Activated naive CD8-positive, alpha-beta T cell treated with anti-CD3 and anti-CD28 coated beads, Interleukin-2, amount 50 U/mL, for 16 hours (primary cell): ENCODE data around the gene LSMEM2.
"Not testable (repeated sequence)": the region's sequence is repeated elsewhere in the genome, so short reads cannot be mapped to it uniquely, and the experiment has no call there.

Experiments
- DNase-seq: peaks from one replicate; pipeline ENCODE4 v3.0.0-alpha.2; 2020; ENCODE audit warnings: low read depth, low spot score

Gene LSMEM2

DNA sequence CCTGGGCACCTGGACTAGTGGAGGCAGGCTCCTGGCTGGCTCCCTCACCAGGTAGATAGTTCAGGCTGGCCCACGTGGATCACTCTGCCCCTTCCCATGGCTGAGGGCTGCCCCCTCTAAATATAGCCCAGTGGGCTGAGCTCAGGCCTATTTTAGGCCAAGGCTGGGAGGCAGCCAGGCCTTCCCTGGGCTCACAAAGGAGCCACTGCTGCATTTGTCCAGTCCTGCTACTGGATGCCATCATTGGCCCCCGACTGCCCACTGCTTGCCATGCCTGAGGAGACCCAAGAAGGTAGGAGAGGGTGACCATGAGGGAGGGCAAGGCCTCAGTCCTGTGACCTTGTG is at the start of gene LSMEM2:
LSMEM2 (plus strand) TSS at position 208 of the 345 bp plus-strand sequence; CDS start at position 235, 27 bp downstream.
- no peak for DNase-seq

DNA sequence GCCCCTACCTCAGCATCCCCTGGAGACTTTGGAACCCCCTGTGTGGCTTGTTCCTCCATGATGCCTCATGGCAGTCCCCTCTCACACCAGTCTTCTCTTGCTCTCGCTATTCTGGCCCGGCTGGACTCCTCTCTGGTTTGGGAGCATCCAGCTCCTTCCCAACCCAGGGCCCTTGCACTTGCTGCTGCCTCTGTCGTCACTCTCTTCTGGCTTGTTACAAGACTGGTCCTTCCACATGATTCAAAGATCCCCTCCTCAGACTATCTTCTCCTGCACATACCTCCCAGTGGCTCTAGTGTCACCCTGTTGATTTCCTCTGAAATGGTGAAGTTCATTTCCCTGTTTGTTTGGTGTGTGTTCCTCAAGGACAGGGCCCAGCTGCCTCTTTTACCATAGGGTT is 49.4 kb upstream of the LSMEM2 start:
- no peak for DNase-seq

DNA sequence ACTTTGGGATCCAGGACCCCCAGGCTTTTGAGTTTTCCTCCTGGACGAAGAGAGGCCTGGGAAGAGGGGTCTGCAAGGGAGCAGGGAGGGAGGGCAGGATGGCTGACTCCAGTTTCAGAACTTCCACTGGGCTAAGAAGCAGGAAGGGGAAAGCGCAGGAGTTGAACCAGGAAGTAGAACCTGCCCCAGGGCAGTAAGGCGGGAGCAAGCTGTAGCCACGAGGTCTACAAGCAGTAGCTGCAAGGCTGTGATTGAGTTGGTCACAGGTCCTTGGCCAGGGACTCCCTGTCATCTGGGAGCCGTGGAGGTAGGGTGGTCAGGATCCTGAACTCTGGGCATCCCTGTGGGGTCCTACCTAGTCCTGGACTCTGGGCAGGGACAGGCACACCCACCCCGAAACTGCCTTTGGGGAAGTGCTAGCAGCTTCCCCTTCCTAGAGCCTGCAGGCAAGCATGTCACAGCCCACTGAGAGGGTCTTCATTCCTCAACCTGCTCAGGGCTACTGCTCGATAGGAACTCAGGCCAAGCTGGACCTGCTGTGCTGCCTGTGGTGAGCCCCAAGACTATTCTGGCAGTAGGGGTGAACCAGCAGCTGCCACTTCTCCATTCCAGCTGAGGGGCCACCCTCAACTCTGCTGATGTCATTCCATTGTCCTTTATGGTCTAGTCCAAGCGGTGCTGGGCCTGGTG is 48.6 kb upstream of the LSMEM2 start:
- DNase-seq: no peak

GRCh38 chr3:50230794-50231125 is 48.1 kb upstream of the LSMEM2 start:
- DNase-seq: no peak

DNA sequence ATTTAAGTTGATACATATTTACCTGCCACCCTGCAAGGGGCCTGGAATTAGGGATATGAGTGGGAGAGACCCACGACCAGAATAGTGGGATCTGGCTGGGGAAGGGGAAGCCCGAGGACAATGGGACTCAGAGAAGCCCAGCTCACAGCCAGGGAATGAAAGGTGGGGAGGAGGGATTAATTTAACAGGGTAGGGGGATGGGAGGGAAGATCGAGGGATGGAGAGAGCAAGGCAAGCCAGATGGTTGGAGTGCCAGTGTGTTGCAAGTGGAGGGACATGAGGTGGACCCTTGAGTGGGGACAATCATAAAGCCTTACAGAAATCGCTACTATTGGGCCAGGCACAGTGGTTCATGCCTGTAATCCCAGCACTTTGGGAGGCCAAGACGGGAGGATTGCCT is 47.3 kb upstream of the LSMEM2 start:
- DNase-seq: no peak

- DNase-seq: no peak
Observed at GRCh38 chr3:50232303-50232702, 46.6 kb upstream of the LSMEM2 start.

DNA sequence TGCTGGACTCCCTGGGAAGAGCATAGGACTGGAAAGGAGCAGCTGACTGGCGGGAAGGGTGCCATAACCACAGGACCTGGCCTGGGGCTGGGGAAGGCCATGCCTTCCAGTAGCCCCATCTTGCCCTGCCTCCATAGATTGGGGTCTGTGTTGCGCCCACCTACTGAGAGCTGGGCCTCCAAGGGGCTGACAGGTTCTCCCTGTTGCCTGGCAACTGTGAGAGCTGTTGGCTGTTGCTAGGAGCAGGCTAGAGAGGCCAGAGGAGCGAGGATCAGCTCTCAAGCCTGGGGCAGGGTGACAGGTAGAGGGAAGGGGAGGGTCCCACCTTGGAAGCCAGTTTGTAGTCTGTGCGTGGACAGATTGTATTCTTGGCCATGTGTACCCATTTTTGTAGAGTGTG is 45.7 kb upstream of the LSMEM2 start:
- DNase-seq: no peak

GRCh38 chr3:50235716-50236483 is 43.0 kb upstream of the LSMEM2 start, which contains the start of gene GNAI2:
TSS of gene GNAI2 (plus strand) at chr3:50236204. CDS start at chr3:50236336, 132 bp downstream.
- DNase-seq: peak; percentile 99

GRCh38 chr3:50236484-50237132 is 42.3 kb upstream of the LSMEM2 start:
- DNase-seq: no peak

- no peak for DNase-seq
Observed at GRCh38 chr3:50237133-50237651, 41.7 kb upstream of the LSMEM2 start.

DNA sequence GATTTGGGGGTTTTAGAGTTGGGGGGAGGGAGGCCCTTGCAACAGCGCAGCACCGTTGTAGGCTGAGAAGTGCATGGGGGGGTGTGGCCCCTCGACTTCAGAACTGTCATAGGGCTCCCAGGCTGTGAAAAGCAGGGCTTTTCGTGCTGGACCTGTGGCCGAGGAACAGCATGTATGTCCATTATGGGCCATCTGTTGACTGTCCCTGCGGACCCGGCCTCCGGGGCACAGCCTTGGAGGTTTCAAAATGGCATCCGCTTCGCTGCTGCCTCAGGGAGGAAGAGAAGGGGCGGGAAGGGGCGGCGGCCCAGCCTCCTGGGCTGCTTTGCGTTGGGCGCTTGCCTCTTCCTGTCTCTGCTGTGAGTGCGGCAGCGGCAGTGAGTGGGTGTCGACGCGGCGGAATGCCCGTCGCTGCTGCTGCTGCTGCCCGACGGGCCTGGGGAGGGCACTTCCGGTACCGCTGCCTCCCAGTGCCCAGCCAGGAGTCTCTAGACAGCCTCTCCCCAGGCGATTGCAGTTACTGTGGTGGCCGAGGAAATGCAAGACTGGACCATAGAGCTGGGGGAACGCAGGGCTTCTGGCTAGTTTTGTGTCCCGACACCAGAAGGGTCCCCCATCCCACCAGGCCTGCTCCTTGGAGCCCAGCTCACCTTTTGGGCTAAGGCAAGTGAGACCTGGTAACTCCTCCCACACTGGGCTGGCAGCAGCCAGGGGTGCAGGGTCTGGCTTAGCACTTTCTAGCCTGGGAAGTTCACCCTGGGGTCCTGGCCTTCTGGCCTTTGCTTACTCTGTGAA is 40.9 kb upstream of the LSMEM2 start:
- peak; percentile 70 for DNase-seq

GRCh38 chr3:50238549-50239026 is 40.3 kb upstream of the LSMEM2 start:
- DNase-seq: no peak

- DNase-seq: no peak
Observed at GRCh38 chr3:50239649-50240048, 39.2 kb upstream of the LSMEM2 start.

DNA sequence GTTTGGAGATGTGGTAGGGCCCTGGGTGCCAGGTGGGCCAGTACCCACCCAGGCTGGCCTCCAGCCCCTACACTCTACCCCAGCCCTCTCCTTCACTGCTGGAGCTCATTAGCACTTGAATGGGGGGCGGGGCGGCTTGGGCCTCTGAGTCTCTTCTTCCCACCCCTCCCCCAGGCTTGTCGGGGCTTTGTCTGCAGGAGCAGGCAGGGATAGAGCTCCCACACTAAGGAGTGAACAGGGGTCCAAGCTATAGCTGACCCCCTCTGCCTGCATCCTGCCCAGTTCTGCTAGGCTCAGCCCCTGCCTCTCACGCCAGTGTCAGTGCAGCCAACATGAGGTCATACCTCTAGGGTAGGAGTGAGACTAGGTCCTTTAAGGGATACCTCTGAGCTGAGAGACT is 37.7 kb upstream of the LSMEM2 start:
- DNase-seq: no peak

- no peak for DNase-seq
Observed at GRCh38 chr3:50241713-50242380, 37.0 kb upstream of the LSMEM2 start.

- DNase-seq: no peak
Observed at GRCh38 chr3:50242381-50242770, 36.5 kb upstream of the LSMEM2 start.

DNA sequence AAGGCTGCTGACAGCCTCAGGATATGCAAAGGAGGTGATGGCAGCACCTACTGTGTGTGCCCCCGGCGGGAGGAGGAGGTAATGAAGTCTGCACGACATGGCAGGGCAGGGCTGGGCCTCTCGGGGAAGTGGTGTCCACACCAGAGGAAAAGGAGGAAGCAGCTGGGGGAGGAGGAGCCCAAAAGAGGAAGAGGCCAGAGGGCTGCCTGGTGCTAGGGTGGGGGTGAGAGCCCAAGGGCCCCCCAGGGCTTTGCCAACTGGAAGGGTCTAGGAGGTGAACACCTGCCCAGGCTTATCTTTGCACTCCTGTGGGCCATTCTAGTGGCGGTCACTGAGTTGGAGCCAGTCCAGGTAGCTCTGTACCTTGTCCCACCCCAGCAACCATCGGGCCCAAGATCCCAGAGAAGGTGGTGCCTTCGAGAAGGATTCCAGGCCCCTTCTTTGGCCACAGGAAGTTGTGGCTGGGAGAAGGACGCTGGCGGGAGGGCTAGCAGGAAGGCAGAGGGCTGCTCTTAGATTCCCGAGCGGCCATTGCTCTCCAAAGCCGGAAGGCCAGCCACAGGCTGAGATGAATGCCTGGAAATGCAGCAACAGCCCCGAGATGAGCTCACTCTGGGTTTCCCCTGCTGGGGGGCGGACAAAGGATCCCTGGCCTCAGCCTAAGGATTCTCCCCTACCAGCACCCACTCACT is 35.9 kb upstream of the LSMEM2 start:
- DNase-seq: no peak

DNA sequence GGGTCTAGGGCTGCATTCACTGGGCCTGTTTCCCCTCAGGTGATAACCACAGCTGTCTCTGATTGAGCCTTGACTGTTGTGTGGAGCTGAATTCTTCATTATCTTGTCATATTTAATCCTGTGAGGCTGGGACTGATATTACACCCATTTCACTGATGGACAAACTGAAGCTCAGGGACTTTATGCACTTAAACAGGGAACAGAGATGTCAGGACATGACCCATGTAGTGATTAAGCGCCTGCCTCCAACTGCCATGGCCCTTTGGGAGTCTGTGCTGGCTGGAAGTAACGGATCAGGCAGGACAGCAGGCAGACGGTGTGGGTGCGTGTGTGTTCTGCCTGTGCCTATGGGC is 35.4 kb upstream of the LSMEM2 start:
- DNase-seq: no peak

DNA sequence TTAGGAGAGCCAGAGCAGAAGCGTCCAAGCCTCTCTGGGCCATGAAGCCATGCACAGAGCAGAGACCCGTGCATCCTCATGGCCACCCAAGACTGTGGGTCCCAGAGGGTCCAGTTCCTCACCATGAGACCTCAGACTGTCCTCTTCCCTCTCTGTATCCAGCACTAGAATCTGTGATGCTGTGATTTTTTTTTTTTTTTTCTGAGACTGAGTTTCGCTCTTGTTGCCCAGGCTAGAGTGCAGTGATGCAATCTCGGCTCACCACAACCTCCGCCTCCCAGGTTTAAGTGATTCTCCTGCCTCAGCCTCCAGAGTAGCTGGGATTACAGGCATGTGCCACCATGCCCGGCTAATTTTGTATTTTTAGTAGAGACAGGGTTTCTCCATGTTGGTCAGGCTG is 34.1 kb upstream of the LSMEM2 start:
- DNase-seq: not testable (repeated sequence)

DNA sequence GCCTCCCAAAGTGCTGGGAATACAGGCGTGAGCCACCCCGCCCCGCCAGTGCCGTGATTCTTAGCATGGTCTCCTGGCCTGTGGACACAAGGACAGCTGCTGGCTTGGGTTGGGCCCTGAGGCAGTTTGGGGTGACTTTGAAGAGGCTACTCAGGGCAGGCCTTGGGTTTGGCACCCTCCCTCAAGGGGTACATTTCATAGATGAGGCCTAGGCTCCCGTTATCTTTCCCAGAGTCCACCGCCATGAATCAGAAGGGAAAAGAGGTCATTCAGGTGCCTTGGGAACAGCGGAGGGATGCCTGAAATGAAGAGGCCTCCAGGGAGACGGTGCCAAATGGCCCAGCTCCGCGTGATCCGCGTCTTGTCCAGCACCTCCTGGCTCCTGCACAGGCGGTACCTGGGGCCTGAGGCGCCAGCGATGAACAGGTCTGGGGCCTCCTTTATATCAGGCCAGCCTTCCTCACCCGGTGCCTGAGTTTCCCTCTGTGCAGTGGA is 33.6 kb upstream of the LSMEM2 start:
- DNase-seq: no peak
